GM12891 (cell line): Measurements from ENCODE around the gene GOLGA7B.

Experiments used
- PAX5 ChIP-seq: IDR thresholded peaks from 2 replicates; pipeline ENCODE4 v1.6.1; 2011; ENCODE audit warnings: low read length, moderate library complexity, mild to moderate bottlenecking; ENCODE audit not compliant: insufficient read depth, severe bottlenecking
- POLR2A ChIP-seq: IDR thresholded peaks from 2 replicates; pipeline ENCODE4 v1.6.1; 2011; ENCODE audit warnings: low read depth, low read length, control low read depth
- POLR2AphosphoS5 ChIP-seq: IDR thresholded peaks from 2 replicates; pipeline ENCODE4 v1.6.1; 2011; ENCODE audit warnings: low read depth, low read length, control low read depth
- SPI1 ChIP-seq: IDR thresholded peaks from 2 replicates; pipeline ENCODE4 v1.6.1; 2011; ENCODE audit warnings: low read depth, low read length, control low read depth
- TAF1 ChIP-seq: IDR thresholded peaks from 2 replicates; pipeline ENCODE4 v1.6.1; 2011; ENCODE audit warnings: low read depth, low read length, control low read depth

DNA sequence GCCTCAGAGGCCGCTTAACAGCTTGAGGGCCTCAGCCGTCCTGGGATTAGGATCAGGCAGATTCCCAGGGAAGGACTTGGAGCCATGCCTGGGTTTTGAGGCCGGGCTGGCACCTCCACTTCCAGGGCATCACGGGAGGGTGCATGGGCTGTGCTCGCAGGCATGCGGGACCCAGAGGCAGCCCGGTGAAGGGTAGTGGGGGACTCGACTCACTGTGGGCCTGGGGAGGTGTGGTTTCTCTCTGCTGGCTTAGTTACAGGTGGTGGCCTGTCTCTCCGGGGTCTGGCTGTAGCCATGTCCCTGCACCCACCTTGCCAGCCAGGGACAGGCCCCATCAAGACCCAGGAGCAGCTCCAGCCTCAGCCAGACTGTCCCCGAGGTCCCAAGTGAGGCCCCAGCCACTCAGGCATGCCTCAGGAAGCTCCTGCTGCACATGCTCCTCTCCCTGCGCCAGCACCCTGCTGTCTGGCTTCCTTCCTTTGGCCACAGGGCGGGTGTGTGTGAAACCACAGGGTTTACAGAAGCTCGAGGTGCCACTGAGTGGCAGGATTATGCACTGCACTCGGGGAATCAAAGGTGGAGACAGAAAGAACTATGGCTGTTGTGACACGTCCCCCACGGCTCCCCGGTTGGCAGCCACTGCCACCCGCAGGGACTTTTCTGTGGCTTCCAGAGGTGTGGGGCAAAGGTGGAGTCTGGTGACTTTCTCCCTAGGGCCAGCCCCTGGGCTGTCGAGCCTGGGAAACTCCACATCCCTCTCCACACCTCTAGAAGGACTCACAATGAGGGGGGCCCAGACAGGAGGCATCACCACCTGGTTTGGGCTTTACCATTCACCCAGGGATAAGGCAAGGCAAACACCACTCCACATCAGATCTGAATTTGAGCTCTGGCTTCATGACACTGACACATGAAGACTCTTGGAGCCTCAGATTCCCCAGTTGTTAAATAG is 19.7 kb downstream of the GOLGA7B start:
- no peak for TF ChIP-seq POLR2A
- no peak for TF ChIP-seq PAX5
- no peak for TF ChIP-seq TAF1
- TF ChIP-seq POLR2AphosphoS5: no peak
- no peak for TF ChIP-seq SPI1
